HEK293 (cell line): ENCODE results near the gene CEBPG.

Experiments used
- CTCF ChIP-seq: fragments of 450-650 bp; formaldehyde crosslinking; IDR thresholded peaks from 2 replicates; pipeline ENCODE4 v1.5.1; 2016; ENCODE audit warnings: missing biosample characterization, missing genetic modification characterization
- YY1 ChIP-seq: fragments of 450-650 bp; formaldehyde crosslinking; IDR thresholded peaks from 2 replicates; pipeline ENCODE4 v1.5.1; 2018; ENCODE audit warnings: missing biosample characterization, missing genetic modification characterization
- ZNF202 ChIP-seq: fragments of 450-650 bp; formaldehyde crosslinking; IDR thresholded peaks from 2 replicates; pipeline ENCODE4 v1.5.1; 2016; ENCODE audit warnings: missing biosample characterization, missing genetic modification characterization, borderline replicate concordance
- ZNF274 ChIP-seq, 2 experiments: fragments of 200-500 bp in 1 of 2; fragments of 450-650 bp in 1 of 2; sonication (Bioruptor generic) in 1 of 2; formaldehyde crosslinking in 1 of 2; IDR thresholded peaks; 2 replicates each; pipeline versions ENCODE4 v1.5.1 to v1.6.1; 2014 to 2016; ENCODE audit warnings: borderline replicate concordance in 1 of 2, inconsistent platforms in 1 of 2, low read length in 1 of 2, missing biosample characterization in 1 of 2, missing genetic modification characterization in 1 of 2
- ZNF398 ChIP-seq: fragments of 450-650 bp; formaldehyde crosslinking; IDR thresholded peaks from 2 replicates; pipeline ENCODE4 v1.5.1; 2017; ENCODE audit warnings: missing biosample characterization, missing genetic modification characterization
- ZNF510 ChIP-seq: fragments of 450-650 bp; formaldehyde crosslinking; IDR thresholded peaks from 2 replicates; pipeline ENCODE4 v1.5.1; 2018; ENCODE audit warnings: mild to moderate bottlenecking, missing genetic modification characterization, missing biosample characterization; ENCODE audit not compliant: insufficient replicate concordance
- ZNF658 ChIP-seq: fragments of 450-650 bp; formaldehyde crosslinking; IDR thresholded peaks from 2 replicates; pipeline ENCODE4; 2016; ENCODE audit warnings: missing biosample characterization, missing genetic modification characterization

GRCh38 chr19:33366127-33366526 lies 7.4 kb upstream of the CEBPG start:
- TF ChIP-seq ZNF398 (tag by site-specific recombination): no peak
- no peak for TF ChIP-seq ZNF510 (tag by site-specific recombination)
- TF ChIP-seq ZNF274 (IDR thresholded peaks at IDR 0.05; ENCODE audit: low read length): no peak
- no peak for TF ChIP-seq ZNF274 (tag by site-specific recombination; IDR thresholded peaks at IDR 0.05; ENCODE audit: borderline replicate concordance)
- TF ChIP-seq ZNF658 (tag by site-specific recombination): no peak
- no peak for TF ChIP-seq ZNF202 (tag by site-specific recombination)
- TF ChIP-seq CTCF: no peak
- no peak for TF ChIP-seq YY1 (tag by site-specific recombination)
